CD4-positive, alpha-beta T cell treated with Interleukin-15 for 4 hours (primary cell): Measurements from ENCODE around the gene TTLL10.

Source experiments
- DNase-seq: peaks from one replicate; pipeline ENCODE4 v3.0.0-alpha.2; 2020; ENCODE audit warnings: low spot score

TTLL10 gene

DNA sequence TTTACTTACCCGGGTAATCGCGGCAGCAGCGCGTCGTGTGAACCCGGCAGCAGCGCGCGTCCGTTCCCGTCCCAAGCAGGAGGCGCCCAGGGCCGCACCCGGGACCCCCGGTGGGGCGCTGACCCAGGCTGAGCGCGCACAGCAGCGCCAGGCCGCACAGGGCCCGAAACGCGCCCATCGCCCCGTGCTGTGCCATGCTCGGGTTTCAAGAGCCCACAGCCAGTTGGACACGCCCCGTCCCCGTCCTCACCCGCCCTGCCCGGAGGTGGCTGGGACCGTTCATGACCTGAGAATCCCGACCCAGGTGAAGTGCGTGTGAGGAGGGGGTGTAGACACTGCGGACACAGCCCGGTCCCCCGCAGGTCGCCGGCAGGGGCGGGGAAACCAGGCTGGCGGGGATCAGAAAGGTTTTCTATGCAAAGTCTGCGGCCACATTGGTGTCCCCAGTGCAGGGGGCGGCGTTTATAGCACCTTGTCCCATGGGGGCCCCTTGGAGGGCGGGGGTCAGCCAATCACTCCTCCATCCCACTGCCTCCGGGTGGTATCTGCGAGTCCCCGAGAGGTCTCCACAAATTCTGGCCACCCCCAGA is 32.8 kb downstream of the TTLL10 start, which contains the start of gene TNFRSF18:
Gene TNFRSF18, minus strand, starts transcription at position 217 of the 590 bp plus-strand sequence. Its CDS starts 21 bp downstream, at position 196.
- DNase-seq = no peak

DNA sequence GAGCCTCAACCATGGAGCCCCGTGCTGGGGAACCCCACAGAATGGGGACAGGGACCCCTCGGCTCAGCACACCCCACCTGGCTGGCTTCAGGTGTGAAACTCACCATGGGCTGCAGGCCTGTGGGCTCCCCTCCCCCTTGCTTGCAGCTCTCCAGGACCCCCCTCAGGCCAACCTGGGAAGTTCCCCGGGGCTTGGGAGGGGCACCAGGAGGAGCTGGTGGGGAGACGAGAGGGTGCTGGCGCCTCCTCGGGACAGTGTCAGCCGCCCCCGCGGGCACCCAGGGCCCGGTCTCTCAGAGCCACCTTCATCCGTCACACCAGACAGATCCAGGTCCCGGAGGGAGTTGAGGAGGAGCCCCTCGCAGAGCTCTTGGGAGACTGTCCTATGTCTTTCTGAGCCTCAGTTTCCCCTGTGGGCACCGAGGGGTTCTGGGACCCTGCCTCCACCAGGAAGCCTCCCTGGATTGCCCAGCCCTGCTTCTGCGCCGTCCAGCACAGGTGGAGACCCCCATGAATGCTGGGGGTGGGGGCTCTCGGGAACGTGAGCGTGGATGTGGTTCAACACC is 33.4 kb downstream of the TTLL10 start:
- DNase-seq = no peak

DNA sequence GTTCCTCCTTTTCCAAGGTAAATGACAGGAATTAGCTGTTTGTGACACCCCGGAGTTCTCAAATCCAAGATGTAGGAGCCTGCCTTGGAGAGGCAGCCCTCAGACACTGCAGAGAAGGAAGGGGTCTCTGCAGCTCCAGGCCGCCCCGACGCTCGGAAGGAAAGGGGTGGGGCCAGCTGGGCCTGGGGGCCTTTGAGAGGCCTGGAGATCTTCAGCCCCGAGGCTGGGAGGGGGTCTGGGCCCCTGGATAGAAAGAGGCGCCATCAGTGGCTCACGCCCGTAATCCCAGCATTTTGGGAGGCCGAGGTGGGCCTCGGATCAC is 33.9 kb downstream of the TTLL10 start:
- no peak for DNase-seq

GRCh38 chr1:1208713-1209433 is 35.2 kb downstream of the TTLL10 start:
- DNase-seq = no peak

DNA sequence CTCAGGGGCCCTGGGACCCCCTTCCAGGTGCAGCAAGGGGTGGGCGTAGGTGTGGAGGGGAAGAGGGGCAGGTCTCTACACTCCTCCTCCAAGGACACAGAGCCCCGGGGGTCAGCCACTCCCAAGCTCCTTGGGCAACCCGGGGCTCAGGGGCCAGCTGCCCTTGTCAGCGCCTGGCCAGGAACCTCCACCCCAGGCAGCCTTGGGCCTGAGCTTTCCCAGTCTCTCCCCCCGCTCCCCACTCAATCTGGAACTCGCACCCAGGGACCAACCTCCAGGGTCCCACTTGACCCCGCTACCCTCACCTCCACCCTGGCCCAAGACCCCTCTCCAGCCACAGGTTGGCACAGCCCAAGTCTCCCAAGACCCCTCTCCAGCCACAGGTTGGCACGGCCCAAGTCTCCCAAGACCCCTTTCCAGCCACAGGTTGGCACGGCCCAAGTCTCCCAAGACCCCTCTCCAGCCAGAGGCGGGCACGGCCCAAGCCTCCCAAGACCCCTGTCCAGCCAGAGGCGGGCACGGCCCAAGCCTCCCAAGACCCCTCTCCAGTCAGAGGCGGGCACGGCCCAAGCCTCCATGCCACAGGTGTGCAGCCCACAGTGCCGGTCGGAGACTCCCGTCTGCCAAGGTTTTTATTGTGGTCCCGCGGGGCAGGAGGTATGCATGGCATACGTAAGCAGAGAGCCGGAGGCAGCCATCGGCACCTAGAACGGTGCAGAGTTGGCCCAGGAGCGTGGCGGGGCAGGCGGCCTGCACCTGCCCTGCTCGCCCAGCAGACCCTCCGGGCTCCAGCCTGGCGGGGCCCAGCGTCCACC is 37.3 kb downstream of the TTLL10 start:
- DNase-seq = no peak

- DNase-seq = no peak
These were observed 38.1 kb downstream of the TTLL10 start for GRCh38 chr1:1211541-1212441.

- DNase-seq = no peak
These were observed 39.2 kb downstream of the TTLL10 start for GRCh38 chr1:1212780-1213344.

- no peak for DNase-seq
These were observed 39.9 kb downstream of the TTLL10 start, which contains the start of gene TNFRSF4 for GRCh38 chr1:1213345-1214265. Gene TNFRSF4 (minus strand): TSS chr1:1214153. CDS start chr1:1214127, 26 bp downstream.

DNA sequence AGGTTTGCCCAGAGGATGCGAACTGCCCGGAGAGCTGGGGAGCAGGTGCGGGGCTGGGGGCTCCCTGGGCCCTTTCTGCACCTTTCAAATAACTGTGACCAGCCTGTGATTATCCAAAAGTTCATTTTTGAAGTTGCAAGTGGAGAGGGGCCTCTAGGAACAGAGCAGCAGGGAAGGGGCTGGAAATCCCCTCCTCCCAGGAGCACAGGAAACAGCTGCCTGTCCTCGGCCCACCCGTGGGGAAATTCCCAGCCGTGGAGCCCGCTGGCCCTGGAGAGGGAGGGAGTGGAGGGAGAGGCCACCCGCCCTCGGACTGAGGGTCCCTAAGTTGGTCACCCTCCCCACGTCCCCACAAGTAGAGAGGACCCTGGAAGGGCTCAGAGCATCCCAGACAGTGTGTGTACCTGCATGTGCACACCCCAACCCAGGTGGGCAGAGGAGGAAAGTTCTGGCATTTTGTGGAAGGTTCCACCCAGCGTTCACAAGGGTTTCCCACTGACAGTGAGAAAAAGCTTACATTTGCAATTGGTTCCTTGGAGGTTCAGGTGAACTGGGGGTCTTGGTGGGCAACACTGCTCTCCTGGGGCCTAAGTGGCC is 41.5 kb downstream of the TTLL10 start:
- no peak for DNase-seq

- no peak for DNase-seq
These were observed 42.4 kb downstream of the TTLL10 start for GRCh38 chr1:1215881-1216605.

DNA sequence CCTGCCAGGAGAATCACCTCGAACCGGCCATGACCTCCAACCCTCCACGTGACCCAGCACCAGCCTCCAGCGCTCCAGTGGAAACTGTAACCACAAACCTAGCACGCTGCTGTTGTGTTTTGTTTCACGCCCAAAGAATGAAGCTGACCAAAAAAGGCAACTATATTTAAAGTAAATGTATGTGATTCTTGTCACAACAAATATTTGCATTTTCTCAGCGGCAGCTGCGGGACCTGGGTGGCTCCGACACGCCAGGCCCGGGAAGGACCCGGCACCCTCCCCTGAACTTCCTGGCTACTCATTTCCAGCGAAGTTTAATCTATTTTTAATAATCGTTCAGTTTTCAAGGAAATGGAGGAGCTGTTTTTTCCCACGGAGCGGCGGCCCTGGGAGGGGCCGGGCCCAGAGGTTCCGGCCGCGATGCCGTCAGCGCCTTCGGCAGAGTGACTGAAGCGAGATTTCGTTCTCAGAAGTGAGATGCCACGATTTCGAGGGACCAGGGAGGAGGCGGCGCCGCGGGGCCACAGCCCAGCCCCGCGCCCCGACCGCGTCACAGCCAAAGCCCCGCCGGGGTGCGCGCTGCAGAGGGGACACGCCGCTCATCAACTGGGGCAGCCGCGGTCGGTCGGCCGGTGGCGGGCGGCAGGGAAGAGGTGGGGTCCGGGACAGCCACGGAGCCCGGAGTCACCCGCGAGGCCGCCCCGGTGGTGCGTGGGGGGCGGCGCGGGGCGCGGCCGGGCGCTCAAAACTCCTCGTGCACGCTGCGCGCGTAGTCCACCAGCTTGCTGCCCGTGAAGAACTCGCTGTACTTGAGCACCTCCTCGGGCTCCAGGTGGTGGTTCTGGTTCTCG is 43.3 kb downstream of the TTLL10 start:
- peak; percentile 77 for DNase-seq

GRCh38 chr1:1217621-1218523 is 44.2 kb downstream of the TTLL10 start:
- peak; percentile 53 for DNase-seq

- DNase-seq = no peak
These were observed 45.0 kb downstream of the TTLL10 start for GRCh38 chr1:1218524-1219200.

DNA sequence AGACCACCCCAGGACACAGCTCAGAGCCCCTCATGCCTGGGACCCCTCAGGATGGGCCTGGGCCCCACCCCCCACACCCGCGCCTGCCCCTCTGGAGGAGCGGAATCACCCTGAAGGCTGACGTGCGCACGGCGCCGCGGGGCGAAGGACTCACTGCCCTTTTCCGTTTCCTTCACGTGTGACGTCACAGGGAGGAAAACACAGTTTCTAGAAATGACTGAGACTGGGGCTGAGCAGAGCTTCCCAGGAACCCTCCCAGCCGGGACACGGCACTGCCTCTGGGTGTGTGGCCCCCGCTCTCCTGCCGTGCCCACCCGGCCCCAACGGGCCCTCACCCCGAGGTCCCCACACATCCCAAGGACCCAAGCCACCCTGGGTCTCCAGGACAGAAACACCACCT is 45.7 kb downstream of the TTLL10 start:
- DNase-seq = peak; percentile 60

DNA sequence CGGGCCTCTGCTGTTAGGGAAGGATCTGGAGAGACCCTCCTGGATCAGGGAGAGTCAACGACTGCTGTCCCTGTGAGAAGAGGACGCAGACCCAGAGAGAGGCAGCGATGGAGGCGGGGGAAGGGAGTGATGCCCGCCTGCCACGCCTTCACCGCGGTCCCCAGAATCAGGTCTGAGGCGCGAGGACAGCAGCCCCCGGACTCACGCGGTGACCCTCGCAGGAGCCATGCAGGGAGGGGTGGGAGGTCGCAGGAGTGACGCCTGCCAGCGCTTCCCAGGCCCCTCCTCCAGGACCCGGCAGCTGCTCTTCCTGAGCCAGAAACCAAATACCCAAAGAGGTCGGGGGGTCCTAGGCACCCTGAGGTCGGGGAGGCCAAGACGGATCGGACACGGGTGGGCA is 46.5 kb downstream of the TTLL10 start:
- DNase-seq = no peak

DNA sequence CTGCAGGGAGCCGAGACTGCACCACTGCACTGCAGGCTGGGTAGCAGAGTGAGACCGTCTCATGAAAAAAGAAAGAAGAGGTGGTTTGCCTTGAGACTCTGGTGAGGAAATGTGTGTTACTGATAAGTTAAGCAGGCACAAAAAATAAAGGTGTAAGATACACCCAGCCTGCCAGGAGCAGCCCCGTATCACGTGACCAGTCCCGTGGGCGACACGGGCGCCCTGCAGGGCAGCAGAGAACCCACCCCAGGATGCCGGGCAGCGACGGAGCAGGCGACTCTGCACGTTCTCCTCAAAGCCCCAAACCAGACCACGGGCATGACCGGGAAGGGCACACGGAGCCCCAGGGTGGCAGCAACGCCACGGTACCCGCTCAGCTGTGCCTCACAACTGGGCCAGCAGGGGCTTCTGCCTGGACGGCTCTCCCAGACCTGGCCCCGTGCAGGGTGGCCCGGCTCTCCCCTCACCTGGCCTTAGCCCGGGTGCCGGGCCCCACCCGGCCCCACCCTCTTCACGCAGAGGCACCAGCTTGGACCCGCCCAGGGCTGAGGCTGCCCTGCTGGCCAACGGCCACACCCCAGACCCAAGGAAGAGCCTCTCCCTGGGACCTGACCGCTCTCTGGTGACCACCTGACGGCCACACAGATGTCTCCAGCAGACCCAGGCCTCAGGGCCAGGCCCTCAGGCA is 48.4 kb downstream of the TTLL10 start:
- DNase-seq = no peak
